Keratinocyte (primary cell): ENCODE measurements around the gene TUT4. TPM values are rescaled to one million over a fixed set of nuclear protein-coding genes. Genes with fewer than 3 reads are reported as not detected.

Experiments used
- DNase-seq: peaks from one replicate; pipeline ENCODE4 v3.0.0-alpha.2; 2011; ENCODE audit warnings: low read depth, missing footprints, low spot score
- FAIRE-seq: peaks from 2 replicates; lab custom pipeline; 2011; peaks lifted over from hg19 to GRCh38; lab: Jason Lieb, UNC
- H2AFZ ChIP-seq: 2 replicates; pipeline ENCODE4 v1.6.0; 2012; ENCODE audit warnings: low read length, control low read depth, inconsistent platforms; ENCODE audit not compliant: control insufficient read depth
- H3K27ac ChIP-seq: 2 replicates; pipeline ENCODE4 v1.5.1; 2011; ENCODE audit warnings: low read length; ENCODE audit not compliant: control insufficient read depth, insufficient read depth
- H3K27me3 ChIP-seq: 3 replicates; pipeline ENCODE4 v1.6.0; 2011; ENCODE audit warnings: low read length; ENCODE audit not compliant: control insufficient read depth, insufficient read depth; ENCODE audit errors: extremely low read depth
- H3K36me3 ChIP-seq, 2 experiments: 2 replicates in 1 of 2; 3 replicates in 1 of 2; pipeline ENCODE4 v1.5.1; 2011; ENCODE audit warnings: low read length in 2 of 2, mild to moderate bottlenecking in 1 of 2; ENCODE audit not compliant: control insufficient read depth in 2 of 2, insufficient read depth in 2 of 2; ENCODE audit errors: extremely low read depth in 1 of 2
- H3K4me1 ChIP-seq: 3 replicates; pipeline ENCODE4 v1.5.1; 2011; ENCODE audit warnings: low read length; ENCODE audit not compliant: control insufficient read depth, insufficient read depth; ENCODE audit errors: extremely low read depth
- H3K4me2 ChIP-seq: 3 replicates; pipeline ENCODE4 v1.6.0; 2011; ENCODE audit warnings: low read depth, low read length; ENCODE audit not compliant: control insufficient read depth, insufficient read depth; ENCODE audit errors: extremely low read depth
- H3K4me3 ChIP-seq, 3 experiments: fragments of 200-600 bp in 1 of 3; sonication (generic) in 1 of 3; 2 replicates in 2 of 3; 3 replicates in 1 of 3; pipeline ENCODE4 v1.5.1; 2011 to 2016; ENCODE audit warnings: low read length in 3 of 3, mild to moderate bottlenecking in 3 of 3, control low read depth in 2 of 3, inconsistent platforms in 1 of 3, low read depth in 1 of 3, mixed read lengths in 1 of 3, mixed run types in 1 of 3, moderate library complexity in 1 of 3; ENCODE audit not compliant: control insufficient read depth in 2 of 3, insufficient read depth in 2 of 3; ENCODE audit errors: extremely low read depth in 1 of 3
- H3K79me2 ChIP-seq: 2 replicates; pipeline ENCODE4 v1.6.0; 2012; ENCODE audit warnings: low read length; ENCODE audit not compliant: control insufficient read depth, insufficient read depth
- H3K9ac ChIP-seq: 3 replicates; pipeline ENCODE4 v1.6.0; 2011; ENCODE audit warnings: low read length; ENCODE audit not compliant: control insufficient read depth, insufficient read depth; ENCODE audit errors: extremely low read depth
- H3K9me1 ChIP-seq: 3 replicates; pipeline ENCODE4 v1.6.0; 2011; ENCODE audit warnings: low read length; ENCODE audit not compliant: control insufficient read depth, insufficient read depth; ENCODE audit errors: extremely low read depth
- H3K9me3 ChIP-seq: 2 replicates; pipeline ENCODE4 v1.5.1; 2012; ENCODE audit warnings: low read depth, low read length; ENCODE audit not compliant: control insufficient read depth
- H4K20me1 ChIP-seq: 3 replicates; pipeline ENCODE4 v1.6.0; 2011; ENCODE audit warnings: low read length; ENCODE audit not compliant: control insufficient read depth, insufficient read depth; ENCODE audit errors: extremely low read depth
- CTCF ChIP-seq, 3 experiments: IDR thresholded peaks in 1 of 3; conservative IDR thresholded peaks in 1 of 3; optimal IDR thresholded peaks in 1 of 3; 2 replicates in 2 of 3; 3 replicates in 1 of 3; pipeline versions ENCODE3 to v1.5.1; 2011; ENCODE audit warnings: low read length in 3 of 3, mild to moderate bottlenecking in 3 of 3, moderate library complexity in 2 of 3, control low read depth in 1 of 3, inconsistent platforms in 1 of 3; ENCODE audit not compliant: insufficient read depth in 2 of 3; ENCODE audit errors: extremely low read depth in 1 of 3
- EZH2 ChIP-seq: IDR thresholded peaks from one replicate; pipeline ENCODE4 v1.6.1; 2012; ENCODE audit warnings: inconsistent platforms, mild to moderate bottlenecking, low read length, moderate library complexity
- dilution Hi-C: fragments of 300-500 bp; cut with MboI; formaldehyde crosslinking; loops from one replicate; pipeline ENCODE4 v1.7.0; 2020; ENCODE audit warnings: low sequenced_read_pairs; ENCODE audit not compliant: extremely low pct_ligation_motif_present
- polyA plus RNA-seq, 5 experiments: library from polyadenylated mRNA; depleted of rRNA in 3 of 5; stranded (reverse) in 3 of 5; stranded (forward) in 1 of 5; unstranded in 1 of 5; fragments of >200 nt; gene quantifications; 1 replicate in 1 of 5; 2 replicates in 3 of 5; 3 replicates in 1 of 5; pipeline versions ENCODE4 v1.2.1 to v1.2.3, GENCODE V29; 2011 to 2012; ENCODE audit warnings: missing spikeins in 2 of 5, low read depth in 1 of 5, low replicate concordance in 1 of 5

Gene TUT4
- polyA plus RNA-seq, 1 donor (not counting 4 experiments of a cell fraction or from before 2014, with no cell fraction given), result 27.5 TPM

GRCh38 chr1:52562766-52563165, 9.9 kb upstream of the TUT4 start:
- TF ChIP-seq CTCF (optimal IDR thresholded peaks at IDR 0.05 in 1 of 3, IDR thresholded peaks at IDR 0.05 in 1 of 3, conservative IDR thresholded peaks at IDR 0.05 in 1 of 3; ENCODE audit: extremely low read depth in 1 of 3, insufficient read depth in 2 of 3, low read length in 3 of 3), result no peak
- TF ChIP-seq EZH2, result no peak
- FAIRE-seq (no peak), DNase-seq (no peak)
- no peak overlapping the region for H3K4me2 ChIP-seq
- no peaks in the 10 kb centered on the region for H3K9me3 ChIP-seq
- H3K9me1 ChIP-seq, result no peaks in the 10 kb centered on the region
- dilution Hi-C loops, result no loop called here
- no peaks in the 10 kb centered on the region for H4K20me1 ChIP-seq
- H3K9ac ChIP-seq, result no peak overlapping the region
- H3K27ac ChIP-seq, result no peak overlapping the region
- no peak overlapping the region for H2AFZ ChIP-seq
- no peaks in the 10 kb centered on the region for H3K79me2 ChIP-seq
- no peaks in the 10 kb centered on the region for H3K27me3 ChIP-seq
- no peaks in the 10 kb centered on the region for H3K4me1 ChIP-seq
- no peak overlapping the region for H3K4me3 ChIP-seq
- H3K36me3 ChIP-seq, result no peaks in the 10 kb centered on the region

GRCh38 chr1:52559875-52560274, 7.0 kb upstream of the TUT4 start:
- no peak overlapping the region for H3K9ac ChIP-seq
- H3K27ac ChIP-seq, result no peak overlapping the region
- FAIRE-seq, result no peak
- TF ChIP-seq EZH2 (no peak), CTCF (optimal IDR thresholded peaks at IDR 0.05 in 1 of 3, IDR thresholded peaks at IDR 0.05 in 1 of 3, conservative IDR thresholded peaks at IDR 0.05 in 1 of 3; ENCODE audit: extremely low read depth in 1 of 3, insufficient read depth in 2 of 3, low read length in 3 of 3) (no peak)
- H3K36me3 ChIP-seq, result no peaks in the 10 kb centered on the region
- no peaks in the 10 kb centered on the region for H3K27me3 ChIP-seq
- dilution Hi-C loops, result no loop called here
- H2AFZ ChIP-seq, result no peak overlapping the region
- no peaks in the 10 kb centered on the region for H3K9me1 ChIP-seq
- peaks cover 13% of the 10 kb centered on the region for H3K4me1 ChIP-seq
- no peaks in the 10 kb centered on the region for H3K9me3 ChIP-seq
- no peak overlapping the region for H3K4me3 ChIP-seq
- no peak overlapping the region for H3K4me2 ChIP-seq
- H4K20me1 ChIP-seq, result no peaks in the 10 kb centered on the region
- DNase-seq, result no peak
- H3K79me2 ChIP-seq, result no peaks in the 10 kb centered on the region
